HG02588 (cell line): ENCODE measurements around the gene KIFBP.
A peak's percentile ranks its signal among the peaks of the same experiment; 100 is the strongest.
"Not testable (repeated sequence)": the region's sequence is repeated elsewhere in the genome, so short reads cannot be mapped to it uniquely, and the experiment has no call there.

Experiments used
- ATAC-seq: cut with Tn5 transposase; IDR thresholded peaks from one replicate; pipeline ENCODE4 v1.9.1; 2021; ENCODE audit warnings: mild to moderate bottlenecking, moderate library complexity; ENCODE audit not compliant: unreplicated experiment

KIFBP gene, protein sequence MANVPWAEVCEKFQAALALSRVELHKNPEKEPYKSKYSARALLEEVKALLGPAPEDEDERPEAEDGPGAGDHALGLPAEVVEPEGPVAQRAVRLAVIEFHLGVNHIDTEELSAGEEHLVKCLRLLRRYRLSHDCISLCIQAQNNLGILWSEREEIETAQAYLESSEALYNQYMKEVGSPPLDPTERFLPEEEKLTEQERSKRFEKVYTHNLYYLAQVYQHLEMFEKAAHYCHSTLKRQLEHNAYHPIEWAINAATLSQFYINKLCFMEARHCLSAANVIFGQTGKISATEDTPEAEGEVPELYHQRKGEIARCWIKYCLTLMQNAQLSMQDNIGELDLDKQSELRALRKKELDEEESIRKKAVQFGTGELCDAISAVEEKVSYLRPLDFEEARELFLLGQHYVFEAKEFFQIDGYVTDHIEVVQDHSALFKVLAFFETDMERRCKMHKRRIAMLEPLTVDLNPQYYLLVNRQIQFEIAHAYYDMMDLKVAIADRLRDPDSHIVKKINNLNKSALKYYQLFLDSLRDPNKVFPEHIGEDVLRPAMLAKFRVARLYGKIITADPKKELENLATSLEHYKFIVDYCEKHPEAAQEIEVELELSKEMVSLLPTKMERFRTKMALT

GRCh38 chr10:68988530-68989316, at the start of gene KIFBP:
Gene KIFBP, plus strand, starts transcription at chr10:68988803. Its CDS starts 30 bp downstream, at chr10:68988833.
- ATAC-seq, result peak; percentile 70

DNA sequence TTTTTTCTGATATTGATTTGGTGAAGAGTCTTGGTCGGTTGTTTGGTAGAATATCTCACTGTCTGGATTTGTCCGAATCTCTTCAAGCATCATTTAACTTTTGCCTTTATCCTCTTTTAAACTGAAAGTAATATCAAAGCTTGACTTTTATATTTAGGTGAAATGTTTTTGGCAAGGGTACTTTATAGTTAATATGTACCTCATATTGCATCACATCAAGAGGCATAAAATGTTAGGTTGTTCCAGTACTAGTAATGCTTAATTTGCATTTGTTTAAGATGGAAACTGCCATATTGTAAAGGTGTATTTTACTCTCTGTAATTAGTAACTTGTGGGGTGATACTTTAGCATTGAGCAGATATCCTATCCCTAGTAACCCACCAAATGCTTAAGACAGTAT, 49.7 kb upstream of the KIFBP start:
- ATAC-seq, result no peak

DNA sequence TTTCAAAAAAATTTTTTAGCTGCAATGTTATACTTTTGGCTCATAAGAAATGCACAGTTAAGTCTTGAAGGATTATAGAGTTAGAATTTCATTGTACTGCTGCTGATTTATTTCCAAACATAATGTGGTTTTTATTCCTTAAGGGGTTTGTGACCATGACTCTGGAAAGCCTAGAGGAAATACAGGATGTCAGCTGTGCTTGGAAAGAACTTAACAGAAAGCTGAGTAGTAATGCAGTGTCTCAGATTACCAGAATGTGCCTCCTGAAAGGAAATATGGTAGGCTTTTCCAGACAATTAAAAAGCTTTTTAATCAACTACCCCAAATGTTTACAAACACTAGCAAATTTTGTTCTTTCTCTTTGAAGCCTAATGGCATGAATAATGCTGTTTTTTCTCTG, 47.7 kb upstream of the KIFBP start:
- not testable (repeated sequence) for ATAC-seq

DNA sequence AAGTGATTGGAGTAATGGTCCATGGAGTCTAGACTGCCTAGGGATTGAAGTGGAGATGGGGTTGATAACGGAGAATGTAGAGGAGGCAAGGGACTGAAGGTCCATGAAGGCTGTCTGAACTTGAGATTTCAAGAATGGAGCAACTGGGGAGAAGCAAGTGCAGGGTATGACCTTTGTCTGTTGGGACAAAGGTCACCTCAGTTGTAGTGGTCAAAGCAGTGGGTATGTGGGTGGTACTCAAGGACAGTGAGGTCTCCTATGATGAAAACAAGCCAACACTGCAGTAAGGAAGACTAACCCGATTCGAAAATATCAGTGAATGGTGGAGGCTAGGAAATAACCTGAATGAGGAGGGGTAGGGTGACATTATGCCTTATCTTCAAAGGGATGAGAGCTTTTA, 38.0 kb upstream of the KIFBP start:
- no peak for ATAC-seq

DNA sequence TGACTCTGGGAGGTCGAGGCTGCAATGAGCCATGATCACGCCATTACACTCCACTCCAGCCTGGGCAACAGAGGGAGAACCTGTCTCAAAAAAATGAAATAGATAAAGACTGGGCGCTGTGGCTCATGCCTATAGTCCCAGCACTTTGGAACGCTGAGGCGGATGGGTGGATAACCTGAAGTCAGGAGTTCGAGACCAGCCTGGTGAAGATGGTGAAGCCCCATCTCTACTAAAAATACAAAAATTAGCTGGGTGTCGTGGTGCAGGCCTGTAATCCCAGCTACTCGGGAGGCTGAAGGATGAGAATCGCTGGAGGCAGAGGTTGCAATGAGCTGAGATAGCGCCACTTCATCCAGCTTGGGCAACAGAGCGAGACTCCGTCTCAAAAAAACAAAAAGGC, 33.7 kb upstream of the KIFBP start:
- no peak for ATAC-seq

DNA sequence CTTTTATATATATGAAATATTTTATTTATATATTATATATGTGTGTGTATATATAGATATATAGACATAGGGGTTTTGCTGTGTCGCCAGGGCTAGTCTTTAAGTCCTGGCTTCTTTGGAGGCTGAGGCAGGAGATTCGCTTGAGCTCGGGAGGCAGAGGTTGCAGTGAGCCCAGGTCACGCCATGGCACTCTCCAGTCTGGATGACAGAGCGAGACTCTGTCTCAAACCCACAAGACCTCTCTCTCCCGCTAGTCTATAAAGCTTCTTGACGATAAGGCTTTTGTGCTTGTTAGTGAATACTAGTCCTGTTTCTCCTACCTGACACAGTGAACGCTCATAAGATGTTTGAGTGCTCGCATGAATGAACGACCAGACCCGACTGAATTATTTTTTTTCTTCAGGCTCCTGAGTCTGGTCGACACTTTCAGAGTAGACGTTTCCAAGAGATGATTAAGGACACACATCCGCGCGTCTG, 33.2 kb upstream of the KIFBP start:
- no peak for ATAC-seq

DNA sequence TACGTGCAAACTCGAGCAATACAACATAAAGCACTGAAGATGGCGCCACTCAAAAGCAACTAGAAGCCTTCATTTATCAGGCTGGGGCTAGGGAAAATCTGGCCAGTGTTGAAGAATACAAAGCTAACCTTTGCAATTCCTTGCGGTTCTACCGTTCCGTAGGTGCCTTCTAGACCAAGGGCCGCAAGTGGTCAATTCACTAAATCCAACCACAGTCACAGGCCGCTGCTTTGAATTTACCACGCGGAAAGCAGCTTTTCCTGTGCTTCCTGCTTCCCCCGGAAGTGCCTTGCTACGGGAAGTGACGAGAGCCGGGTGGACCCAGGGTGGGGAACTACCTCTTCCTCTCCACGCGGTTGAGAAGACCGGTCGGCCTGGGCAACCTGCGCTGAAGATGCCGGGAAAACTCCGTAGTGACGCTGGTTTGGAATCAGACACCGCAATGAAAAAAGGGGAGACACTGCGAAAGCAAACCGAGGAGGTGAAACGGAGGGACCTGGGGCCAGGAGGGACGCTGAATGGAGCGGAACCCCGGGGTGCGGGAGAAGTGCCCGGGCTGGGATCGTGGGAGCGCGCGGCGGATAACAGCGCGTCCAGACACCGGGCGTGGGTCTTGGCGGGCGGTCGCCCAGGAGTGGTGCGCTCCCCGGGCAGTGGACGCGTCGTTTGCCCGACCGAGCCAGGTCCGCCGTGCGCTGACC, 32.6 kb upstream of the KIFBP start, which contains the start of gene DDX21:
Gene DDX21, plus strand, starts transcription at position 339 of the 701 bp plus-strand sequence. Its CDS starts 56 bp downstream, at position 395.
- ATAC-seq, result peak; percentile 93

DNA sequence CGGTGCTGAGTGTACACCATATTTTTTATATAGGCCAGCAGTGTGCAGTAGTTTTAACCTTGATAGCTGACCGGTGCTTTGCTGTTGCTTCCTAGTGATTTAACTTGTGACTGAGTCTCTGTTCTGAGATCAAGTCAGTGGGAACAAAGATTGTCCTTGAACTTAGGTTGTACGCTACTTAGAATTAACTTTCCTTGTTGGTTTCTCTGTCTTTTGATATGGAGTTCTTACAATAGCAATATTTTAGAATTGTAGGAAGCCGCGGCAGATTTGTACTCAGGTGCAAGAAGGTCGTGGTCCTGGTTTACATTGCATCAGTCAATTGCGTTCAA, 31.4 kb upstream of the KIFBP start:
- ATAC-seq, result no peak

GRCh38 chr10:68957654-68958053, 30.9 kb upstream of the KIFBP start:
- ATAC-seq, result no peak

GRCh38 chr10:68959695-68960527, 28.7 kb upstream of the KIFBP start:
- no peak for ATAC-seq

GRCh38 chr10:68963151-68963550, 25.5 kb upstream of the KIFBP start:
- no peak for ATAC-seq

GRCh38 chr10:68973975-68974374, 14.6 kb upstream of the KIFBP start:
- ATAC-seq, result no peak

DNA sequence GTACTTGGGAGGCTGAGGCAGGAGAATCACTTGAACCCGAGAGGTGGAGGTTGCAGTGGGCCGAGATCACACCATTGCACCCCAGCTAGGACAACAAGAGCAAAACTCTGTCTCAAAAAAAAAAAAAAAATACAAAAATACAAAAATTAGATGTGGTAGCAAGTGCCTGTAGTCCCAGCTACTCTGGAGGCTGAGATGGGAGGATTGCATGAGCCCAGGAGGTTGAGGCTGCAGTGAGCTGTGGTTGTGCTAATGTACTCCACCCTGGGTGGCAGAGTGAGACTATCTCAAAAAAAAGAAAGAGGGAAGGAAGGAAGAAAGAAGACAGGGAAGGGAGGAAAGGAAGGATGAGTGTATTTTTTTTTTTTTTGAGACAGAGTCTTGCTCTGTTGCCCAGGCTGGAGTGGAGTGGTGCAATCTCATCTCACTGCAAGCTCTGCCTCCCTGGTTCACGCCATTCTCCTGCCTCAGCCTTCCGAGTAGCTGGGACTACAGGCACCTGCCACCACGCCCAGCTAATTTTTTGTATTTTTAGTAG, 12.6 kb upstream of the KIFBP start:
- not testable (repeated sequence) for ATAC-seq

GRCh38 chr10:68979738-68980137, 8.9 kb upstream of the KIFBP start:
- not testable (repeated sequence) for ATAC-seq

DNA sequence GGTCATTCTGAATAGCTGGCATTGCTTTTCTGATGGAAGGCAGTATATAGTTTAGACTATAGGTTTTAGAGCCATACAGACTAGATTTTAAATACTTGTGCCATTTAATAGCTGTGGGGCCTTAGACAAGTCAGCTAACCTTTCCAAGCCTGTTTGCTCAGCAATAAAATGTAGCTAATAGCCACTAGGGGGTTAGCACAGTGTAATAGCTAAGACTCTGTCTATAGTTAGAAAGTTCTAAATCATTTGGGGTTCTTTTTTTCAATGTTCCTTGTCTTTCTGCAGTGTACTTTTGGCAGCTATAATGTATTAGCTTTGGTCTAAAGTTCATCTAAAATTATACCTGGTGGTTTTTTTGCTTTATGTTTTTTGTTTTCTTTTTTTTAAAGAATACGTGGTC, 7.5 kb upstream of the KIFBP start:
- ATAC-seq, result no peak

DNA sequence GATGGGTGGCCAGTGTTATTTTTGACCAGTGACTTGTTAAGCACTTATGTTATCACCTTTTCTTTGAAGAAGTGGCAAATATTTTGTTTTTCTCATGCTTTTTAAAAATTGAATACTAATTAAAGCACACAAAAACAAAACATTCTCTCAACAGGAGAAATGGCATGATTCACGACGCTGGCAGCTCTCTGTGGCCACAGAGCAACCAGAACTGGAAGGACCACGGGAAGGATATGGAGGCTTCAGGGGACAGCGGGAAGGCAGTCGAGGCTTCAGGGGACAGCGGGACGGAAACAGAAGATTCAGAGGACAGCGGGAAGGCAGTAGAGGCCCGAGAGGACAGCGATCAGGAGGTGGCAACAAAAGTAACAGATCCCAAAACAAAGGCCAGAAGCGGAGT, 6.2 kb upstream of the KIFBP start:
- ATAC-seq, result no peak

DNA sequence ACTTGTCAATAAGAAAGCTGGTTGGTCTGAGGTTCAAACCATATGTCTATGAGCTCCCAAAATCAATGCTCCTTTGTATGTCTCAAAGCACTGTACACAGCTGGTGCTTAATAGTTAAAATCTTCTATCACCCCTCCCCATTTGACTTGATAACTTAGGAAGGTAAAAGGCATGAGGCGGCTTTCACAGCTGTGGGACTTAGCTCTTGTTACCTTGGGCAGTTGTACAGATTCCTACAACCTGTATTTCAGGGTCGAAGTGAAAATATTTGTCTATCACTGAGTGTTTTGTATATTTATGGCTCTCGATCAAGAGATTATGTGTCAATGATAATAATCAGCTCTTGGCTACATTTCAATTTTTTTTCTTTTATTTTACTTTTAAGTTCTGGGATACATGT, 992 bp upstream of the KIFBP start:
- no peak for ATAC-seq

GRCh38 chr10:68989317-68989990, 851 bp downstream of the KIFBP start:
- no peak for ATAC-seq
